Hepatic stellate cell (primary cell): ENCODE results near the gene CD53.

Experiments
- DNase-seq: peaks from one replicate; pipeline ENCODE4 v3.0.0; 2011; ENCODE audit warnings: low spot score

CD53 gene

GRCh38 chr1:110876748-110877341 is 3.9 kb downstream of the CD53 start:
- no peak for DNase-seq

DNA sequence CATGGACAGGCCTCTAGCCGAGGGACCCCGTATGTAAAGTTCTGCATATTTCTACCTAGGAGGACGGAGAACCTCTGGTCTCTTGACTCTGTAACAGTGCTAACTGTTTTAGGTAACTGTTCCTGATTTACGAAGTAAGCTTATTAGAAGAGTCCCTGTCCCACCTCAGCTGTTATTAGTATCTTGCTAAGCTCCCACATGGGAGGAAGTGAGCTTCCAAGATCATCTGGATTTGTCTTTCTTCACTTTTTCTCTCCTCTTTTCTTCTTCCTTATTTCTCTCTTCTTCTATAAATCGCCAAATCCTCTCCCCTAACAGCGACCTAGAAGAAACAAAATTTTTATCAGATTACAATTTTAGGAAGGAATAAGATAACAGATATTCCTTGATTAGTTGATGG is 4.4 kb downstream of the CD53 start:
- DNase-seq: no peak

GRCh38 chr1:110877776-110878175 is 4.8 kb downstream of the CD53 start:
- DNase-seq: no peak

DNA sequence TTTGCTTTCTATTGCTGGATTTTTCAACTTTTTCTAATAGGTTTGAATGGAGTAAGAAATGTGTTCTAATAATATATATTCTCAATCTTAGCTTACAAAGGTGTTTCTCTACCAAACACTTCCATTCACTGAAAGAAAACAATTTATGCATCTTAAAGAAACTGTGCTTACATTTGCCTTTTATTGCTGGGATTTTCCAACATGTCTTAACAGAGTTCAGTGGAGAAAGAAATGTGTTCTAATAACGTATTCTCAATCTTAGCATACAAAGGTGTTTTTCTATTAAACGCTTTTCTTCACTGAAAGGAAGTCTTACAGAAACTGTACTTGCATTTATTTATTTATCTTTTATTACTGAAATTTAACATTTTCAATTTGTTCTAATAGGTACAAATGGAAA is 5.6 kb downstream of the CD53 start:
- no peak for DNase-seq

- no peak for DNase-seq
Observed at GRCh38 chr1:110878993-110879392, 6.0 kb downstream of the CD53 start.

DNA sequence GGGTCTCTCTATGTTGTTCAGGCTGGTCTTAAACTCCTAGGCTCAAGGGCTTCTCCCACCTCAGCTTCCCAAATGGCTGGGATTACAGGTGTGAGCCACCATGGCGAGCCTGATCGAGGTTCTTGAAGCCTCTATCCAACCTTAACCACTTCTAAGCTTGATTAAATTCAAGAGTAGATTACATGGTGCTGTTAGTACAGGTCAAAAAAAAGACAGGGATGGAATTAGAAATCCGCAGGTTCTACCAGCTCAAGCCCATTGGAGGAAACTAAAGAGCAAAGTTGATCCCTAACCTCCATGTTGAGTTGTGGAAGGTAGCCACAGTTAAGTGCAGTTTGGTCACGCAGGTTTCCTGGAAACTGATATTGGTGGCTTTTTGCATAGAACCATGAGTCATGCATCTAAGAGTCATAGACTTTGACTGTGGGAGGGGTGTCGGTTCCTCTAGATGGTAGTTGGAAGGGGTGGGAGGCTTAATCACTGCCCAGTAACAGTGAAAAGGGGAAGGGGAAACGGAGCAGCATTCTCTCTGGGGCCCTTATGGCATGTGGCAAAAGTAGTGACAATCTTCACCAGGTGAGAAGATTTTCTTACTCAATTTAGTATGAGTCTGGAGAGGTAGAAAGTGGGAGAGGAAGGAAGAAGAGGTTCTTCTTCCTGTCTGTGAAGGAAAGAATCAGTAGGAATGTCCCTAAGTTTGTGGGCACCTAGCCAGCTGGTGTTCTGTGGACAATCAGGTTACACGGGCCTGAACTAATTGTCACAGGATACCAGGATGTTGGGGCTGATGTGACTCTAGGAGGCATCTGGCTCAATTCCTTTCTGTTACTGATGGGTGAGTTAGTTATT is 7.0 kb downstream of the CD53 start:
- DNase-seq: no peak

- no peak for DNase-seq
Observed at GRCh38 chr1:110880708-110881374, 7.9 kb downstream of the CD53 start.

DNA sequence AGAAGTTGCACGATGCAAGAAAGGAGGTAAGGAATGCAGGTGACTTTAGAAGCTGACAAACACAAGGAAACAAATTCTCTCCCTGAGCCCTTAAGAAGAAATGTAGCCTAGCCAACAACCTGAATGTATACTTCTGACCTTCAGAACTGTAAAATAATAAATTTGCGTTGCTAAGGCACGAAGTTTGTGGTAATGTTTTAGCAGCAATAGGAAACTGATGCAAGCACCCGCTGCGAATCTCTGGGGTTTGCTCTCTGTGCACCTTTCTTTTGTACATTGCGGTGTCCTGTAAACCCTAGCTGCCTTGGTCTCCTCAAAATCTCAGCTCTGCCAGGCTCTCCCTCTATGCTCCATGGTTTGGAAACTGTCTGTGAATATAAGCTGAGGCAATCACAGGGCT is 15.1 kb downstream of the CD53 start:
- DNase-seq: no peak

GRCh38 chr1:110888641-110889040 is 15.7 kb downstream of the CD53 start:
- DNase-seq: no peak

GRCh38 chr1:110890474-110891196 is 17.7 kb downstream of the CD53 start:
- no peak for DNase-seq

GRCh38 chr1:110893908-110894490 is 21.1 kb downstream of the CD53 start:
- no peak for DNase-seq

- DNase-seq: no peak
Observed at GRCh38 chr1:110896090-110896489, 23.1 kb downstream of the CD53 start.

DNA sequence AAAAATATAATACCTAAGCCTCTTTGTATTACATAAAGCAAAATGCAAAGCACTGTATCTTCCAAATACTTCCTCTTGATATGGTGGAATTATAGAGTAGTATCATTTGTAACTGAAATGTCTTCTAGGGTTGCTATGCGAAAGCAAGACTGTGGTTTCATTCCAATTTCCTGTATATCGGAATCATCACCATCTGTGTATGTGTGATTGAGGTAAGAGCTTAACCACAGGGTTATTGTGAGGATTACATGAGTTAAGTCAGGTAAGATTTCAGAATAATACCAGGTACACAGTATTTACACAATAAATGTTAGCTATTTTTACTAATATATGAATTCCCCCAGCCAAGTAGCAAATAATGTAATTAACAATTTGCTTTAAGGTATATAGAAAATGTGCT is 24.7 kb downstream of the CD53 start:
- DNase-seq: no peak

DNA sequence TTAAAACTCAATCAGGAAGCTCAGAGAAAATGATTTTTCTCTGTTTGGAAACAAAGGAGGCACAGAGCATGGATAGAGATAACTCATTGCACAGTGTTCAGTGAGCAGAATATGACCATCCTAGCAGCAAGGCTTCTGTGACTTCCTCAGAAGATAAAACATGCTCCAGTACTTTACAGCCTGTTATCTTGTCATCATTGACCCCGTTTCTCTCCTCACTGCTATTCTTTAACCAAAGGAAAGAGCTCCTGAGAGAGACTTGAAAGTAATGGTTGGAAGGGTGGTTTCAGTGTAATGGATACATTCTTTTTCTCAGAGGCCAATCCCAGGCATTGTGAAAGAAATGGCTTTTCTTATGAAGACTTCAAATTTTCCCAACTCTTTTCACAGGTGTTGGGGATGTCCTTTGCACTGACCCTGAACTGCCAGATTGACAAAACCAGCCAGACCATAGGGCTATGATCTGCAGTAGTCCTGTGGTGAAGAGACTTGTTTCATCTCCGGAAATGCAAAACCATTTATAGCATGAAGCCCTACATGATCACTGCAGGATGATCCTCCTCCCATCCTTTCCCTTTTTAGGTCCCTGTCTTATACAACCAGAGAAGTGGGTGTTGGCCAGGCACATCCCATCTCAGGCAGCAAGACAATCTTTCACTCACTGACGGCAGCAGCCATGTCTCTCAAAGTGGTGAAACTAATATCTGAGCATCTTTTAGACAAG is 25.9 kb downstream of the CD53 start:
- no peak for DNase-seq

DNA sequence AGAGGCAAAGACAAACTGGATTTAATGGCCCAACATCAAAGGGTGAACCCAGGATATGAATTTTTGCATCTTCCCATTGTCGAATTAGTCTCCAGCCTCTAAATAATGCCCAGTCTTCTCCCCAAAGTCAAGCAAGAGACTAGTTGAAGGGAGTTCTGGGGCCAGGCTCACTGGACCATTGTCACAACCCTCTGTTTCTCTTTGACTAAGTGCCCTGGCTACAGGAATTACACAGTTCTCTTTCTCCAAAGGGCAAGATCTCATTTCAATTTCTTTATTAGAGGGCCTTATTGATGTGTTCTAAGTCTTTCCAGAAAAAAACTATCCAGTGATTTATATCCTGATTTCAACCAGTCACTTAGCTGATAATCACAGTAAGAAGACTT is 26.5 kb downstream of the CD53 start:
- no peak for DNase-seq

- DNase-seq: no peak
Observed at GRCh38 chr1:110902820-110903463, 30.0 kb downstream of the CD53 start.

DNA sequence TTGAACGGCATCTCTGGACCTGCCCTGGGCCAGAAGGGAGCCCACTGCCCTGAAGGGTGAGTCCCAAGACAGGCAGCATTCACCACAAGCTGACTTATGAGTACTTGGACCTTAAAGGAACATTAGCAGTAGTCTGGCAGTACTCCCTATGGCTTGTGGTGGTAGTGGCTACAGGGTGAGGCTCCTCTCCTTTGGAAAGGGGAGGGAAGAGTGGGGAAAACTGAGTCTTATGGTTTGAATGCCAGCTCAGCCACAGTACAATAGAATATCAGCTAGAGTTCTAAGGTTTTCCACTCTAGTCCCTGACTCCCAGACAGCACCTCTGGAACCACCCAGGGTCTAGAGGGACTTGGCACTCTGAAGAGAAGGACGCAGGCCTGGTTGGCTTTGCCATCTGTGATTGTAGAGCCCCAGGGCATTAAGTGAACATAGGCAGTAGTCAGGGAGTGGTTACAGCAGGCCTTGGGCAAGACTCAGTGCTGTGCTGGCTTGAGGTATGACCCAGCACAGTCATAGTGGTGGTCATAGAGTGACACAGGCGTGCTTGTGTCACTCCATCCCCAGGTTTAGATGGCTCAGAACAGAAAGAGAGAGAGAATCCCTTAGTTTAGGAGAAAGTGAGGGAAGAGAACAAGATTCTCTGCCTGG is 31.0 kb downstream of the CD53 start:
- DNase-seq: no peak

DNA sequence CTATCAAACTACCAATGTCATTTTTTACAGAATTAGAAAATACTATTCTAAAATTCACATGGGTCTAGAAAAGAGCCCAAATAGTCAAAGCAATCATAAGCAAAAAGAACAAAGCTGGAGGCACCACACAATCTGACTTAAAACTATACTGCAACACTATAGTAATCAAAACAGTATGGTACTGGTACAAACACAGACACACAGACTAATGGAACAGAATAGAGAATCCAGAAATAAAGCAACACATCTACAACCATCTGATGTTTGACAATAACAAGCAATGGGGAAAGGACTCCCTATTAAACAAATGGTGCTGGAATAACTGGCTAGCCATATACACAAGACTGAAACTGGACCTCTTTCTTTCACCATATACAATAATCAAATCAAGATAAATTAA is 39.8 kb downstream of the CD53 start:
- DNase-seq: no peak

DNA sequence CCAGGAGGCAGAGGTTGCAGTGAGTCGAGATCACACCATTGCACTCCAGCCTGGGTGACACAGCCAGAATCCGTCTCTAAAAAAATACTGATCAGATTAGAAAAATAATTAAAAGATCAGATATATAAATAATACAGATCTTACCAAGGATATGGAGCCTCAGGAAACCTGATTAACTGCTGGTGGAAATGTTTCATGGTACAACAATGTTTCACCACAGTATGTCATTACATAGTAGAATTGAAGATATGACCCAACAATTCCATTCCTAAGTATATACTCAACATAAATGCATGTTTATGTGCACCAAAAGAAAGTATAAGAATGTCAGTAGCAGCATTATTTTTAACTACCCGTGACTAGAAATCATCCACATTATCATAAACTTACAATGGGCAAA is 41.7 kb downstream of the CD53 start:
- no peak for DNase-seq

DNA sequence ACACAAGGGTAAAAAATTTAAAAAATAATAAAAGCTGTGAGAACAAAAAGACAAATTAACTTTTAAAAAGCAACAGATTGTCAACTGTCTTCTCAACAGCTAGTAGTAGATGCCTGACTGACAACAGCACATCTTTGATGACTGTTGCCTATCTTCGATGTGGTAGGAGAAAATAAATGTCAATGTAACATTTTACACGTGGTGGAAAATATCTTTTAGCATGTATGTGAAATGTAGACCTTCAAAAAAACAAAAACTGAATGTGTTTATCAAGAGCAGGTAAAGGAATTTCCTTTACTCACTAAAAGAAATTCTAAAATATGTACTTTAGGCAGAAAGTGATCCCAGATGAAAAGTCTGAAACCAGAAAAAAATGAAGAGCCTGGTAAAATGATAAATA is 42.9 kb downstream of the CD53 start:
- no peak for DNase-seq

- DNase-seq: no peak
Observed at GRCh38 chr1:110916274-110916668, 43.3 kb downstream of the CD53 start.
